Ovary (tissue), 3 donors: Measurements from ENCODE around the gene SKP2.

Experiments
- POLR2A ChIP-seq: fragments of 450-650 bp; IDR thresholded peaks from one replicate; pipeline ENCODE4 v1.6.1; 2017; ENCODE audit warnings: antibody characterized with exemption, mild to moderate bottlenecking, moderate library complexity
- TF ChIP-seq, protein P1 (sequence below), 3 donors: fragments of 450-650 bp in 2 of 3; fragments of 200-600 bp in 1 of 3; IDR thresholded peaks; one replicate each; pipeline versions ENCODE4 v1.5.1 to v1.8.0; 2016 to 2022; ENCODE audit warnings: antibody characterized with exemption in 3 of 3, mild to moderate bottlenecking in 1 of 3
- donor health status: DM: no; HTN: no; CAD: no.

DNA sequence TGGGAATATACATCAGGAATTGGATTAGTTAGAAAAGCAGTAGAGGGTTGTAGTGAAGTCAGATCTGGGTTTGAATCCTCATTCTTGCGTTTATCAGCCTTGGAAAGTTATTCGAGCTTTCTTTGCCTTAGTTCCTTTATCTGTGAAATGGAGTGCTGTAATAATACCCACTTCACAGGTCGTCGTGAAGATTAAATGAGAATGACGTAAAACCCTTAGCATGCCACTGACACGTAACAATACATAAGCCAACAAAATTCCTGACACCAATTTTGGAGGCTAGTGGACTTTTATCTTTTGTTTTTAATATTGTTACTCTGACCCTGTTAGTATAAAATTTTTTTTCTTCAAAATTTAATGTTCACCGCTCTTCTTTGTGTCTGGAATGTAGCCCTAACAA lies 3.4 kb downstream of the SKP2 start:
- TF ChIP-seq, protein P1, sequence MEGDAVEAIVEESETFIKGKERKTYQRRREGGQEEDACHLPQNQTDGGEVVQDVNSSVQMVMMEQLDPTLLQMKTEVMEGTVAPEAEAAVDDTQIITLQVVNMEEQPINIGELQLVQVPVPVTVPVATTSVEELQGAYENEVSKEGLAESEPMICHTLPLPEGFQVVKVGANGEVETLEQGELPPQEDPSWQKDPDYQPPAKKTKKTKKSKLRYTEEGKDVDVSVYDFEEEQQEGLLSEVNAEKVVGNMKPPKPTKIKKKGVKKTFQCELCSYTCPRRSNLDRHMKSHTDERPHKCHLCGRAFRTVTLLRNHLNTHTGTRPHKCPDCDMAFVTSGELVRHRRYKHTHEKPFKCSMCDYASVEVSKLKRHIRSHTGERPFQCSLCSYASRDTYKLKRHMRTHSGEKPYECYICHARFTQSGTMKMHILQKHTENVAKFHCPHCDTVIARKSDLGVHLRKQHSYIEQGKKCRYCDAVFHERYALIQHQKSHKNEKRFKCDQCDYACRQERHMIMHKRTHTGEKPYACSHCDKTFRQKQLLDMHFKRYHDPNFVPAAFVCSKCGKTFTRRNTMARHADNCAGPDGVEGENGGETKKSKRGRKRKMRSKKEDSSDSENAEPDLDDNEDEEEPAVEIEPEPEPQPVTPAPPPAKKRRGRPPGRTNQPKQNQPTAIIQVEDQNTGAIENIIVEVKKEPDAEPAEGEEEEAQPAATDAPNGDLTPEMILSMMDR (IDR thresholded peaks at IDR 0.05) = no peak
- TF ChIP-seq POLR2A = no peak
